ENCODE results near the gene USP15. TPM values are rescaled to one million over a fixed set of nuclear protein-coding genes. Genes with fewer than 3 reads are reported as not detected.
"Not testable (repeated sequence)": the region's sequence is repeated elsewhere in the genome, so short reads cannot be mapped to it uniquely, and the experiment has no call there.

Gene USP15
- total RNA-seq, 2 experiments from 2014 or later = 87.2 to 98.0 TPM

DNA sequence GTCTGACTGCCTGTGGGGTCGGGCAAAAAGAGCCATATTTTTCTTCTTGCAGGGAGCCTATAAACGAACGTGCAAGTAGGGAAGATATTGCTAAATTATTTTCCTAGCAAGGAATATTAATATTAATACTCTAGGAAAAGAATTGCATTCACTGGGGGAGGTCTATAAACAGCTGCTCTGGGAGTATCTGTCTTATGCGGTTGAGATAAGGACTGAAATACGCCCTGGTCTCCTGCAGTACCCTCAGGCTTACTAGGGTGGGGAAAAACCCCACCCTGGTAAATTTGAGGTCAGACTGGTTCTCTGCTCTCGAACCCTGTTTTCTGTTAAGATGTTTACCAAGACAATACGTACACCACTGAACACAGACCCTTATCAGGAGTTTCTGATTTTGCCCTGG lies 203.0 kb downstream of the USP15 start:
- H3K27me3 Mint-ChIP-seq; H3K4me3 Mint-ChIP-seq; intact Hi-C loops (cut with DNase I, micrococcal nuclease); ATAC-seq; POLR2A ChIA-PET; H3K36me3 Mint-ChIP-seq (ENCODE audit: low read depth); DNase-seq; H3K27ac Mint-ChIP-seq: not testable (repeated sequence)
- CTCF ChIA-PET = interaction anchor here (1.7 kb wide), 1 partner anchor 25 kb away, joined by 6 read pairs; no protein-coding TSS in a partner anchor
- peaks cover 11% of the 10 kb centered on the region for H3K9me3 Mint-ChIP-seq (ENCODE audit: low read depth)
- H3K4me1 Mint-ChIP-seq = peaks cover 11% of the 10 kb centered on the region

Other genes starting within 250 kb of the USP15 start
- 10 to 100 TPM; 26.9 to 31.3 TPM for gene MON2, start 206.4 kb downstream of the USP15 start, total RNA-seq